OCI-LY7 (cell line): ENCODE data around the gene IGSF23.
A peak's percentile ranks its signal among the peaks of the same experiment; 100 is the strongest.

ENCODE experiments used
- EZH2phosphoT487 ChIP-seq: fragments of 200-600 bp; sonication (generic); IDR thresholded peaks from 2 replicates; pipeline ENCODE4 v1.6.1; 2018; ENCODE audit warnings: low read depth, borderline replicate concordance, mild to moderate bottlenecking, mixed run types, antibody characterized with exemption, low read length, moderate library complexity, mixed read lengths
- TF ChIP-seq, protein P1 (sequence below): fragments of 200-600 bp; sonication (generic); conservative IDR thresholded peaks from 2 replicates; pipeline ENCODE4 v1.5.1; 2014; ENCODE audit warnings: mild to moderate bottlenecking, antibody characterized with exemption, low read length, moderate library complexity, mixed read lengths

DNA sequence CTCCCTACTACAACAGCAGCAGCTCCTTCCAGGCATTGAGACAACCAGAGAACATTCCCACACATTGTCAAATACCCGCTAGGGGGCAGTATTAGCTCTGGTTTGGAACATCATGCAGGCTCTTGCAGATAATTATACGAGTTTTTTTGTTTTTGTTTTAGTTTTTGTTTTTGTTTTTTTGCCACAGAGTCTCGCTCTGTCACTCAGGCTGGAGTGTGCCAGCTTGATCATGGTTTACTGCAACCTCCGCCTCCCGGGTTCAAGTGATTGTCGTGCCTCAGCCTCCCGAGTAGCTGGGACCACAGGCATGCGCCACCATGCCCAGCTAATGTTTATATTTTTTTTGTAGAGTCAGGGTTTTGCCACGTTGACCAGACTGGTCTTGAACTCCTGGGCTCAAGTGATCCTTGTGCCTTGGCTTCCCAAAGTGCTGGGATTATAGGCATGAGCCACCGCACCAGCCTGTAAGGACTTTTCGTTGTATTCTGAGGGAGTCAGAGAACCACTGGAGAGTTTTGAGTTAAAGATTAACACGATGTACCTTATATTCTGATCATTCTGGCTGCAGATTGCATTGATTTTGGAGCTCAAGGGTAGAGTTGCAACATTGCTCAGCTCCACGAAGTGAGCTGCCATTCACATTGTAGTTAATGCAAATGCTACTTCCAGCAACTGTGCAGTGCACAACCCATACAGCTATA lies 42.2 kb upstream of the IGSF23 start:
- TF ChIP-seq, protein P1, sequence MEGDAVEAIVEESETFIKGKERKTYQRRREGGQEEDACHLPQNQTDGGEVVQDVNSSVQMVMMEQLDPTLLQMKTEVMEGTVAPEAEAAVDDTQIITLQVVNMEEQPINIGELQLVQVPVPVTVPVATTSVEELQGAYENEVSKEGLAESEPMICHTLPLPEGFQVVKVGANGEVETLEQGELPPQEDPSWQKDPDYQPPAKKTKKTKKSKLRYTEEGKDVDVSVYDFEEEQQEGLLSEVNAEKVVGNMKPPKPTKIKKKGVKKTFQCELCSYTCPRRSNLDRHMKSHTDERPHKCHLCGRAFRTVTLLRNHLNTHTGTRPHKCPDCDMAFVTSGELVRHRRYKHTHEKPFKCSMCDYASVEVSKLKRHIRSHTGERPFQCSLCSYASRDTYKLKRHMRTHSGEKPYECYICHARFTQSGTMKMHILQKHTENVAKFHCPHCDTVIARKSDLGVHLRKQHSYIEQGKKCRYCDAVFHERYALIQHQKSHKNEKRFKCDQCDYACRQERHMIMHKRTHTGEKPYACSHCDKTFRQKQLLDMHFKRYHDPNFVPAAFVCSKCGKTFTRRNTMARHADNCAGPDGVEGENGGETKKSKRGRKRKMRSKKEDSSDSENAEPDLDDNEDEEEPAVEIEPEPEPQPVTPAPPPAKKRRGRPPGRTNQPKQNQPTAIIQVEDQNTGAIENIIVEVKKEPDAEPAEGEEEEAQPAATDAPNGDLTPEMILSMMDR = peak; percentile 87
- no peak for TF ChIP-seq EZH2phosphoT487
